Vagina (tissue), 2 donors: Measurements from ENCODE around the gene PDXP.

Source experiments
- POLR2A ChIP-seq, 2 donors: fragments of 450-650 bp; IDR thresholded peaks; one replicate each; pipeline ENCODE4 v1.6.1; 2017; ENCODE audit warnings: antibody characterized with exemption in 2 of 2, mild to moderate bottlenecking in 2 of 2, moderate library complexity in 2 of 2
- POLR2AphosphoS5 ChIP-seq, 2 donors: sonication (generic); formaldehyde crosslinking; IDR thresholded peaks; one replicate each; pipeline ENCODE4 v1.9.0; 2017; ENCODE audit warnings: antibody characterized with exemption in 2 of 2, mild to moderate bottlenecking in 2 of 2, low read depth in 1 of 2; ENCODE audit not compliant: insufficient read depth in 1 of 2
- TF ChIP-seq, protein P1 (sequence below), 3 experiments: fragments of 450-650 bp in 2 of 3; fragments of 200-600 bp in 1 of 3; sonication (generic) in 1 of 3; IDR thresholded peaks; one replicate each; pipeline ENCODE4 v1.5.1; 2017 to 2019; ENCODE audit warnings: antibody characterized with exemption in 3 of 3, mild to moderate bottlenecking in 2 of 3, moderate library complexity in 2 of 3

DNA sequence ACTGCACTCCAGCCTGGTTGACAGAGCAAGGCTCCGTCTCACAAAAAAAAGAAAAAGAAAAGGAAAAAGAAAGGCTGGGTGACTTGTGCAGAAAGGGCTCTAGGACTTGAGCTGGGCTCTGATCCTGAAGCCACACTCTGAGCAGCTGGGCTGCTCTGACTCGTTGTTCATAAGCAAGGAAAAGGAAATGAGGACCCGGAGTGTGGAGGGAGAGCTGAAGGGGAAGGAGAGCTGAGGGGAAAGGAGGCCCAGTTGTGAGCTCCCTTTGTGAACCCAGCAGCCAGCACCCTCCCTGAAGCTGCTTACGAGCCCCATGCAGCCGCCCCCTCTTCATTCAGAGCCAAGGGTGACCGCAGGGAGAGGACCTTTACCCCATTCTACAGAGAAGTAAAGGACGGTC, 31.4 kb upstream of the PDXP start:
- TF ChIP-seq, protein P1, sequence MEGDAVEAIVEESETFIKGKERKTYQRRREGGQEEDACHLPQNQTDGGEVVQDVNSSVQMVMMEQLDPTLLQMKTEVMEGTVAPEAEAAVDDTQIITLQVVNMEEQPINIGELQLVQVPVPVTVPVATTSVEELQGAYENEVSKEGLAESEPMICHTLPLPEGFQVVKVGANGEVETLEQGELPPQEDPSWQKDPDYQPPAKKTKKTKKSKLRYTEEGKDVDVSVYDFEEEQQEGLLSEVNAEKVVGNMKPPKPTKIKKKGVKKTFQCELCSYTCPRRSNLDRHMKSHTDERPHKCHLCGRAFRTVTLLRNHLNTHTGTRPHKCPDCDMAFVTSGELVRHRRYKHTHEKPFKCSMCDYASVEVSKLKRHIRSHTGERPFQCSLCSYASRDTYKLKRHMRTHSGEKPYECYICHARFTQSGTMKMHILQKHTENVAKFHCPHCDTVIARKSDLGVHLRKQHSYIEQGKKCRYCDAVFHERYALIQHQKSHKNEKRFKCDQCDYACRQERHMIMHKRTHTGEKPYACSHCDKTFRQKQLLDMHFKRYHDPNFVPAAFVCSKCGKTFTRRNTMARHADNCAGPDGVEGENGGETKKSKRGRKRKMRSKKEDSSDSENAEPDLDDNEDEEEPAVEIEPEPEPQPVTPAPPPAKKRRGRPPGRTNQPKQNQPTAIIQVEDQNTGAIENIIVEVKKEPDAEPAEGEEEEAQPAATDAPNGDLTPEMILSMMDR (IDR thresholded peaks at IDR 0.05): no peak
- TF ChIP-seq POLR2A (IDR thresholded peaks at IDR 0.05) (no peak), POLR2AphosphoS5 (IDR thresholded peaks at IDR 0.05; ENCODE audit: insufficient read depth in 1 of 2, low read depth in 1 of 2) (no peak)
